Tibial nerve (tissue), 3 donors: ENCODE results near the gene BNC2.

Experiments
- CTCF ChIP-seq, 5 experiments: fragments of 200-600 bp in 3 of 5; fragments of 450-650 bp in 2 of 5; sonication (generic) in 3 of 5; IDR thresholded peaks; one replicate each; pipeline ENCODE4 v1.5.1; 2016 to 2019; ENCODE audit warnings: antibody characterized with exemption in 5 of 5, mild to moderate bottlenecking in 3 of 5, moderate library complexity in 2 of 5
- POLR2A ChIP-seq, 2 donors: fragments of 450-650 bp; IDR thresholded peaks; one replicate each; pipeline ENCODE4 v1.6.1; 2017; ENCODE audit warnings: antibody characterized with exemption in 2 of 2, mild to moderate bottlenecking in 2 of 2, moderate library complexity in 2 of 2

GRCh38 chr9:16750553-16750952 lies 119.9 kb downstream of the BNC2 start:
- TF ChIP-seq CTCF (IDR thresholded peaks at IDR 0.05) = no peak
- TF ChIP-seq POLR2A (IDR thresholded peaks at IDR 0.05) = no peak
